K562 (cell line): ENCODE results near the gene ACP6. TPM values are rescaled to one million over a fixed set of nuclear protein-coding genes. Genes with fewer than 3 reads are reported as not detected.

Source experiments
- ATAC-seq: fragments of 200-7000 bp; cut with Tn5 transposase; 3 replicates; pipeline ENCODE4 v1.9.1; 2020; ENCODE audit warnings: moderate library complexity
- BruUV-seq: library from RNA; stranded (reverse); fragments of 400-500 nt; replicated peaks from 2 replicates; lab custom pipeline; 2021; lab: Mats Ljungman, UMichigan
- CTCF ChIA-PET: fragments of 300-600 bp; formaldehyde crosslinking; extraction: SDS; loops from one replicate; lab custom pipeline; 2021; ENCODE audit warnings: low intra/inter-chr PET ratio; lab: Yijun Ruan, JAX
- POLR2A ChIA-PET: fragments of 300-600, 350-650 bp; sonication (Branson Sonifier 250); formaldehyde crosslinking; extraction: SDS; loops from one replicate; lab custom pipeline; 2021; ENCODE audit warnings: antibody characterized with exemption, inconsistent platforms; lab: Yijun Ruan, JAX
- DNase-seq, 4 experiments: peaks; one replicate each; pipeline versions ENCODE4 v3.0.0 to v3.0.0-alpha.2; 2011 to 2018; ENCODE audit warnings: low spot score in 3 of 4, mixed read lengths in 3 of 4; ENCODE audit errors: extremely low read depth in 1 of 4
- FAIRE-seq: peaks from 2 replicates; lab custom pipeline; 2011; peaks lifted over from hg19 to GRCh38; lab: Jason Lieb, UNC
- H2AFZ ChIP-seq: 2 replicates; pipeline ENCODE4 v1.6.0; 2011; ENCODE audit warnings: low read depth, low read length, control low read depth, inconsistent platforms
- H3K27ac ChIP-seq: fragments of 200-600 bp; 3 replicates; pipeline ENCODE4 v1.8.0; 2011; ENCODE audit warnings: low read depth, mild to moderate bottlenecking, control low read depth, inconsistent platforms, low read length, moderate library complexity, mixed read lengths; ENCODE audit errors: extremely low read depth
- H3K27me3 ChIP-seq, 2 experiments: fragments of 300-600 bp in 1 of 2; 2 replicates in 1 of 2; 3 replicates in 1 of 2; pipeline versions ENCODE4 v1.6.0 to v1.8.0; 2011; ENCODE audit warnings: inconsistent platforms in 2 of 2, low read length in 2 of 2, mild to moderate bottlenecking in 1 of 2, mixed read lengths in 1 of 2, moderate library complexity in 1 of 2; ENCODE audit not compliant: control insufficient read depth in 2 of 2, insufficient read depth in 2 of 2
- H3K36me3 ChIP-seq: fragments of 300-600 bp; 3 replicates; pipeline ENCODE4 v1.8.0; 2011; ENCODE audit warnings: mild to moderate bottlenecking, low read length, inconsistent platforms; ENCODE audit not compliant: control insufficient read depth, insufficient read depth
- H3K4me1 ChIP-seq, 2 experiments: fragments of 200-600 bp in 1 of 2; replicated peaks in 1 of 2; 2 replicates in 1 of 2; 3 replicates in 1 of 2; pipeline versions ENCODE4 v1.5.1 to v1.8.0; 2011; ENCODE audit warnings: inconsistent platforms in 2 of 2, low read length in 2 of 2, mild to moderate bottlenecking in 1 of 2, mixed read lengths in 1 of 2, moderate library complexity in 1 of 2; ENCODE audit not compliant: control insufficient read depth in 2 of 2, insufficient read depth in 2 of 2
- H3K4me2 ChIP-seq: 2 replicates; pipeline ENCODE4 v1.6.1; 2011; ENCODE audit warnings: low read length, control low read depth, inconsistent platforms, mixed read lengths; ENCODE audit not compliant: insufficient read depth
- H3K4me3 ChIP-seq: fragments of 200-600 bp; sonication (generic), shearing (Covaris generic); 2 replicates; pipeline ENCODE4 v1.5.1; 2016; ENCODE audit warnings: control low read depth, inconsistent platforms
- H3K79me2 ChIP-seq: fragments of 200-600 bp; 3 replicates; pipeline ENCODE4 v1.8.0; 2011; ENCODE audit warnings: low read length, inconsistent platforms; ENCODE audit not compliant: control insufficient read depth, insufficient read depth
- H3K9ac ChIP-seq, 2 experiments: 2 replicates each; pipeline versions ENCODE4 v1.6.0 to v1.6.1; 2011; ENCODE audit warnings: low read depth in 2 of 2, low read length in 2 of 2, control low read depth in 1 of 2, inconsistent platforms in 1 of 2, mild to moderate bottlenecking in 1 of 2, mixed read lengths in 1 of 2; ENCODE audit not compliant: insufficient read depth in 1 of 2
- H3K9me1 ChIP-seq: one replicate; pipeline ENCODE4 v1.6.0; 2011; ENCODE audit warnings: inconsistent platforms, mild to moderate bottlenecking, low read length, moderate library complexity; ENCODE audit not compliant: control insufficient read depth, insufficient read depth
- H3K9me3 ChIP-seq: replicated peaks from 2 replicates; pipeline ENCODE4 v1.5.1; 2011; ENCODE audit warnings: low read depth, low read length, inconsistent platforms; ENCODE audit not compliant: control insufficient read depth, insufficient read depth
- H4K20me1 ChIP-seq: replicated peaks from 2 replicates; pipeline ENCODE4 v1.6.1; 2011; ENCODE audit warnings: low read length, inconsistent platforms, mixed read lengths; ENCODE audit not compliant: control insufficient read depth, insufficient read depth
- ARNT ChIP-seq, 2 experiments: fragments of 450-650 bp; IDR thresholded peaks; 2 replicates each; pipeline ENCODE4 v1.6.1; 2016; ENCODE audit warnings: mild to moderate bottlenecking in 1 of 2
- BDP1 ChIP-seq: IDR thresholded peaks from 3 replicates; pipeline ENCODE4 v1.6.1; 2011; ENCODE audit not compliant: insufficient read length, insufficient read depth
- CEBPG ChIP-seq, 3 experiments: fragments of 200-800 bp in 1 of 3; sonication (Bioruptor generic) in 1 of 3; sonication (generic) in 1 of 3; formaldehyde crosslinking in 1 of 3; IDR thresholded peaks in 2 of 3; conservative IDR thresholded peaks in 1 of 3; 2 replicates each; pipeline versions ENCODE4 v1.6.1 to v1.8.0; 2016 to 2022; ENCODE audit warnings: missing compliant biosample characterization in 2 of 3, missing genetic modification characterization in 2 of 3, mild to moderate bottlenecking in 1 of 3, missing genetic modification reagents in 1 of 3
- CHCHD3 ChIP-seq: fragments of 250-450 bp; sonication (Bioruptor Pico); IDR thresholded peaks from 2 replicates; pipeline ENCODE4 v2.1.2; 2022; ENCODE audit warnings: mild to moderate bottlenecking
- HDAC3 ChIP-seq: fragments of 450-650 bp; IDR thresholded peaks from 2 replicates; pipeline ENCODE4 v1.6.1; 2018; ENCODE audit warnings: borderline replicate concordance, mild to moderate bottlenecking, moderate library complexity; ENCODE audit not compliant: partially characterized antibody
- HOXB6 ChIP-seq: fragments of 250-450 bp; sonication (Bioruptor Pico); IDR thresholded peaks from 2 replicates; pipeline ENCODE4 v1.5.1; 2022; ENCODE audit warnings: mild to moderate bottlenecking, borderline replicate concordance
- JUNB ChIP-seq: fragments of 450-650 bp; formaldehyde crosslinking; conservative IDR thresholded peaks from 2 replicates; pipeline ENCODE4 v1.4.0; 2020; ENCODE audit warnings: mild to moderate bottlenecking
- NELFE ChIP-seq: IDR thresholded peaks from 2 replicates; pipeline ENCODE4 v1.6.1; 2011; ENCODE audit warnings: mild to moderate bottlenecking; ENCODE audit not compliant: insufficient read depth, insufficient read length
- SAFB2 ChIP-seq: fragments of 200-400 bp; formaldehyde crosslinking; IDR thresholded peaks from 2 replicates; pipeline ENCODE4 v1.6.1; 2018; ENCODE audit warnings: borderline replicate concordance, low read length, low read depth, moderate library complexity; ENCODE audit not compliant: severe bottlenecking
- SOX6 ChIP-seq: fragments of 450-650 bp; IDR thresholded peaks from 2 replicates; pipeline ENCODE4 v1.6.1; 2014; ENCODE audit warnings: mild to moderate bottlenecking
- TEAD1 ChIP-seq, 2 experiments: fragments of 450-650 bp in 1 of 2; sonication (generic) in 1 of 2; formaldehyde crosslinking; IDR thresholded peaks; 2 replicates each; pipeline versions ENCODE4 v1.4.0 to v1.8.0; 2020 to 2022; ENCODE audit warnings: mild to moderate bottlenecking in 2 of 2, missing genetic modification reagents in 1 of 2
- ZNF121 ChIP-seq: sonication (generic); formaldehyde crosslinking; conservative IDR thresholded peaks from 2 replicates; pipeline ENCODE4 v1.8.0; 2022; ENCODE audit warnings: missing genetic modification reagents
- ZNF347 ChIP-seq: fragments of 450-650 bp; formaldehyde crosslinking; IDR thresholded peaks from 2 replicates; pipeline ENCODE4 v1.4.0; 2020; ENCODE audit warnings: low read depth, mild to moderate bottlenecking, moderate library complexity
- ZNF512 ChIP-seq: IDR thresholded peaks from 2 replicates; pipeline ENCODE4 v1.6.1; 2016; ENCODE audit warnings: missing genetic modification characterization, missing compliant biosample characterization
- ZNF551 ChIP-seq: fragments of 250-450 bp; sonication (Bioruptor Pico); IDR thresholded peaks from 2 replicates; pipeline ENCODE4 v1.5.0; 2021; ENCODE audit warnings: mild to moderate bottlenecking, moderate library complexity
- ZNF75A ChIP-seq: fragments of 450-650 bp; formaldehyde crosslinking; IDR thresholded peaks from 2 replicates; pipeline ENCODE4 v1.4.0; 2020; ENCODE audit warnings: mild to moderate bottlenecking
- ZNF778 ChIP-seq: fragments of 450-650 bp; formaldehyde crosslinking; IDR thresholded peaks from 2 replicates; pipeline ENCODE4 v1.4.0; 2020; ENCODE audit warnings: mild to moderate bottlenecking, moderate library complexity
- WGBS: fragments of 100-300 bp; shearing (Covaris generic); methylation state at CpG from one replicate; pipeline ENCODE4 v1.1.6; 2016; ENCODE audit warnings: low coverage, mixed read lengths; ENCODE audit not compliant: insufficient coverage; ENCODE audit errors: missing lambda C conversion rate; 5-methylcytosine and 5-hydroxymethylcytosine counted together
- in situ Hi-C: fragments of 300-500 bp; cut with MboI; formaldehyde crosslinking; loops from 4 replicates; pipeline ENCODE4 v1.15.0; 2018; ENCODE audit warnings: inconsistent platforms, mixed read lengths
- intact Hi-C: fragments of 100-400 bp; cut with micrococcal nuclease; formaldehyde crosslinking; loops from 2 replicates; pipeline ENCODE4 v1.14.2; 2022
- polyA plus RNA-seq, 8 experiments: library from polyadenylated mRNA; depleted of rRNA in 4 of 8; stranded (reverse) in 5 of 8; unstranded in 3 of 8; fragments of >200 nt; fragmentation: Nextera tagmentation in 2 of 8; fragmentation: Illumina TruSeq in 1 of 8; extraction: Ambion mirVana in 2 of 8; extraction: Trizol in 1 of 8; gene quantifications; 2 replicates each; pipeline versions ENCODE4 v1.2.1 to v1.2.3, GENCODE V29; 2011 to 2014; ENCODE audit warnings: inconsistent platforms in 1 of 8, missing spikeins in 1 of 8
- total RNA-seq, 7 experiments: library from RNA; depleted of rRNA in 6 of 7; stranded (reverse); fragments of >200 nt in 6 of 7; fragmentation: Illumina TruSeq in 2 of 7; extraction: Trizol in 2 of 7; gene quantifications; 2 replicates each; pipeline versions ENCODE4 v1.2.1 to v1.2.3, GENCODE V29; 2011 to 2021; ENCODE audit warnings: low replicate concordance in 1 of 7

Gene ACP6
- total and polyA plus RNA-seq, 9 of the 15 experiments (the other 6 are each of a cell fraction or from before 2014, with no cell fraction given), result 0.05 to 1.4 (median 0.49) TPM

DNA sequence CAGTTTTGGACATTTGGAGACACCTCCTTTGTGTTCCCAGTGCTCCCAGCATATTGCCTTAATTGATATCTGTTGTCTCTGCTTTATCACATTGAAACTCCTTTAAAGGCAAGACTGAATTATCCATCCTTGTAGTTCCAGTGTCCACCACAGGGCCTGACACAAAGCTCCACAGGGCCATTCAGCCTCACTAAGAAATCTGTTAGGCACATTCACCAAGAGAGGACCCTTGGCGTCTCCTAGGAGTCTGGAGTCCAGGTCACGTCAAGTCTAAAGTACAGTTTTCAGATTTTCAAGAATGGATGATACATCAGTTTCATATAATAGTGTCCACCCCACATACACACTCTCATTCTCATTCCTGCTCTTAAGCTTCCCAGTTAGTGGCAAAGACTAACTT lies 4.8 kb downstream of the ACP6 start:
- no peak overlapping the region for H3K4me2 ChIP-seq

More for the DNA sequence above, 4.8 kb downstream of the ACP6 start:
- intact Hi-C loops (no loop called here), in situ Hi-C loops (no loop called here)
- CTCF ChIA-PET, result no interaction called here
- no peaks in the 10 kb centered on the region for H4K20me1 ChIP-seq
- no peaks in the 10 kb centered on the region for H3K36me3 ChIP-seq
- BruUV-seq, result no TSS peak
- H3K79me2 ChIP-seq, result no peaks in the 10 kb centered on the region
- no peaks in the 10 kb centered on the region; the same call in 1 of the 2 replicates for H3K9me3 ChIP-seq
- no peak overlapping the region for H3K9ac ChIP-seq
- peaks cover 4 to 7% of the 10 kb centered on the region in 2 experiments; a peak in 1 of 5 replicates for H3K27me3 ChIP-seq
- TF ChIP-seq ZNF512 (tag) (no peak), JUNB (CRISPR knock-in tag) (no peak), ZNF778 (no peak), SAFB2 (no peak), ZNF551 (CRISPR knock-in tag) (no peak), CEBPG (CRISPR knock-in tag; IDR thresholded peaks at IDR 0.05) (no peak), CEBPG (tag; conservative IDR thresholded peaks at IDR 0.05 in 1 of 2, IDR thresholded peaks at IDR 0.05 in 1 of 2) (no peak), ARNT (IDR thresholded peaks at IDR 0.05) (no peak), TEAD1 (CRISPR knock-in tag; IDR thresholded peaks at IDR 0.05) (no peak), ZNF121 (CRISPR knock-in tag) (no peak), CHCHD3 (CRISPR knock-in tag) (no peak), ZNF347 (CRISPR knock-in tag) (no peak), NELFE (no peak), ZNF75A (CRISPR knock-in tag) (no peak), BDP1 (no peak), HOXB6 (CRISPR knock-in tag) (no peak), SOX6 (no peak), HDAC3 (no peak)
- TF ChIP-seq, all 486 proteins: peak for 0
- Histone ChIP-seq H2AFZ (no peak overlapping the region), H3K9me1 (no peaks in the 10 kb centered on the region), H3K4me1 (peaks cover 0 to 12% of the 10 kb centered on the region in 2 experiments; a peak in 3 of 5 replicates), H3K4me3 (no peak overlapping the region), H3K27ac (no peak overlapping the region)
- no peak for DNase-seq
- WGBS, result 0% methylated on average over 2 of the region's 2 CpGs
- FAIRE-seq, result no peak
- POLR2A ChIA-PET, result no interaction called here
- peak; percentile 32; the same call in 1 of the 3 replicates for ATAC-seq
